CD4-positive, alpha-beta T cell (primary cell): ENCODE measurements around the gene EPHB1. TPM values are rescaled to one million over a fixed set of nuclear protein-coding genes. Genes with fewer than 3 reads are reported as not detected.

ENCODE experiments used
- ATAC-seq: fragments of 200-7000 bp; cut with Tn5 transposase; one replicate; pipeline ENCODE4 v1.10.0; 2022; ENCODE audit warnings: mild to moderate bottlenecking; ENCODE audit not compliant: poor library complexity
- CTCF ChIA-PET: fragments of 350-600 bp; sonication (Branson Sonifier 250); formaldehyde crosslinking; loops from one replicate; lab custom pipeline; 2021; ENCODE audit warnings: antibody characterized with exemption, inconsistent platforms; lab: Charles Lee
- POLR2A ChIA-PET: fragments of 350-600 bp; sonication (Branson Sonifier 250); formaldehyde crosslinking; loops from one replicate; lab custom pipeline; 2021; ENCODE audit warnings: antibody characterized with exemption, inconsistent platforms; lab: Charles Lee
- DNase-seq, 14 experiments: peaks; one replicate each; pipeline ENCODE4 v3.0.0-alpha.2; 2013 to 2020; ENCODE audit warnings: mixed read lengths in 2 of 14
- H3K27ac ChIP-seq, 2 donors: one replicate each; pipeline versions ENCODE4 v1.5.1 to v1.7.0; 2013; ENCODE audit warnings: low read length in 2 of 2, low read depth in 1 of 2, mild to moderate bottlenecking in 1 of 2
- H3K27me3 ChIP-seq, 2 experiments: 1 replicate in 1 of 2; 2 replicates in 1 of 2; pipeline versions ENCODE4 v1.6.1 to v1.7.0; 2013; ENCODE audit warnings: low read length in 2 of 2, control low read depth in 1 of 2, mild to moderate bottlenecking in 1 of 2, moderate library complexity in 1 of 2; ENCODE audit not compliant: insufficient read depth in 2 of 2, control insufficient read depth in 1 of 2
- H3K36me3 ChIP-seq: one replicate; pipeline ENCODE4 v1.6.1; 2013; ENCODE audit warnings: low read length, control low read depth; ENCODE audit not compliant: insufficient read depth
- H3K4me1 ChIP-seq: one replicate; pipeline ENCODE4 v1.6.1; 2013; ENCODE audit warnings: low read length, control low read depth; ENCODE audit not compliant: insufficient read depth
- H3K4me3 ChIP-seq: one replicate; pipeline ENCODE4 v1.5.1; 2013; ENCODE audit warnings: mild to moderate bottlenecking, low read length, moderate library complexity
- H3K9me3 ChIP-seq, 2 experiments: 1 replicate in 1 of 2; 2 replicates in 1 of 2; pipeline versions ENCODE4 v1.6.1 to v1.7.0; 2013; ENCODE audit warnings: low read length in 2 of 2, mild to moderate bottlenecking in 2 of 2, control low read depth in 1 of 2, moderate library complexity in 1 of 2; ENCODE audit not compliant: control insufficient read depth in 1 of 2, insufficient read depth in 1 of 2
- H3K27ac Mint-ChIP-seq: one replicate; pipeline ENCODE4 v1.8.0; 2020; ENCODE audit warnings: mixed read lengths
- H3K27me3 Mint-ChIP-seq: one replicate; pipeline ENCODE4 v1.8.0; 2021; ENCODE audit warnings: mixed read lengths
- H3K36me3 Mint-ChIP-seq: one replicate; pipeline ENCODE4 v1.8.0; 2021; ENCODE audit warnings: low read depth, mixed read lengths
- H3K4me1 Mint-ChIP-seq: one replicate; pipeline ENCODE4 v1.8.0; 2021; ENCODE audit warnings: low read depth, mixed read lengths
- H3K4me3 Mint-ChIP-seq: one replicate; pipeline ENCODE4 v1.8.0; 2020; ENCODE audit warnings: mild to moderate bottlenecking, mixed read lengths
- H3K9me3 Mint-ChIP-seq: one replicate; pipeline ENCODE4 v1.8.0; 2020; ENCODE audit warnings: mixed read lengths
- intact Hi-C, 2 experiments: fragments of 100-400 bp; cut with DNase I in 1 of 2; cut with micrococcal nuclease in 1 of 2; formaldehyde crosslinking; loops; one replicate each; pipeline versions ENCODE4 v1.15.1 to v1.9.0; 2023 to 2025; cut with DNase I, micrococcal nuclease
- total RNA-seq, 174 experiments: library from RNA in 2 of 174; stranded (reverse) in 2 of 174; gene quantifications; one replicate each; pipeline ENCODE4 v1.2.3 and lab custom pipeline; 2021 to 2026
- TF ChIP-seq, protein P1 (sequence below): fragments of 200-600 bp; IDR thresholded peaks from one replicate; pipeline ENCODE4 v1.8.0; 2022; ENCODE audit warnings: antibody characterized with exemption, mild to moderate bottlenecking

The EPHB1 gene
- total RNA-seq, 2 experiments from 2014 or later, result 0.08 to 0.49 TPM

DNA sequence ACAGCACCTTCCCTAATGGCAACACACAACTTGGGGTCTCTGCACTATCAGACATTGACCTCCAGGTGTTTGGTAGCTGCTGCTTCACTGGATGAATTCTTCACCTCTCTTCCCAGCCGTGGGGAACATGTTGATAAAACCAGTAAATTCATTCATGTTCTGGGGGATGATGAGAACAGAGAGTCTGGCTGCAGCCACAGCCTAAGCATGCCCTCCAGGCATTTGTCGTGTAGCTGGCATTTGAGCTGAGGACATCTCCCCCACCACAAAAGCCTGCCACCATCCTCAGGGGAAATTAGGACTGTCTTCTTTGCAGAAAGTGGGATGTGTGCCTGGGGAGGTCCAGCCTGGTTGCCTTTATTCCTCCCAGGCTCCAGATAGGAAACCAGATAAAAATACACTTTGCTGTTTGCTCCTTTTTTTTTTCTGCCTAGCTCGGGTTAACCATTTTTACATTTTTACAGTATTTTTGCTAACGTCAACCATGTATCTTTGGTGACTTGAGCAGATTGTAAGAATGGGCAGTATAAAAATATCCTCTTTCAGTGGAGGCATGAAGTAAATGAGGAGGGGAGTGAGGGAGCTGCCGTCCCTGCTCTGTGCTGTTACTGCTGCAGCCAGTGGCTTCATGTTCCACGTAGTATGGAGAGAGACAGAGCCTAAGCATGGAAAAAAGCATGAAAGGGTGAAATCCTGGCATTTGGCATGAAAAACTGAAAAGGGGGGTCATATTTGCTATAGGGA lies 444.0 kb downstream of the EPHB1 start:
- CTCF ChIA-PET, result no interaction called here
- Mint-ChIP-seq H3K9me3 (peaks cover 2% of the 10 kb centered on the region), H3K27me3 (no peaks in the 10 kb centered on the region), H3K36me3 (no peaks in the 10 kb centered on the region), H3K4me1 (no peaks in the 10 kb centered on the region), H3K27ac (no peak overlapping the region), H3K4me3 (no peak overlapping the region)
- Histone ChIP-seq H3K36me3 (no peaks in the 10 kb centered on the region), H3K27ac (no peak overlapping the region), H3K4me1 (no peaks in the 10 kb centered on the region), H3K27me3 (no peaks in the 10 kb centered on the region), H3K4me3 (no peak overlapping the region), H3K9me3 (peaks cover 0 to 12% of the 10 kb centered on the region in 2 experiments)
- DNase-seq (no peak), ATAC-seq (no peak)
- POLR2A ChIA-PET, result no interaction called here
- TF ChIP-seq, protein P1, sequence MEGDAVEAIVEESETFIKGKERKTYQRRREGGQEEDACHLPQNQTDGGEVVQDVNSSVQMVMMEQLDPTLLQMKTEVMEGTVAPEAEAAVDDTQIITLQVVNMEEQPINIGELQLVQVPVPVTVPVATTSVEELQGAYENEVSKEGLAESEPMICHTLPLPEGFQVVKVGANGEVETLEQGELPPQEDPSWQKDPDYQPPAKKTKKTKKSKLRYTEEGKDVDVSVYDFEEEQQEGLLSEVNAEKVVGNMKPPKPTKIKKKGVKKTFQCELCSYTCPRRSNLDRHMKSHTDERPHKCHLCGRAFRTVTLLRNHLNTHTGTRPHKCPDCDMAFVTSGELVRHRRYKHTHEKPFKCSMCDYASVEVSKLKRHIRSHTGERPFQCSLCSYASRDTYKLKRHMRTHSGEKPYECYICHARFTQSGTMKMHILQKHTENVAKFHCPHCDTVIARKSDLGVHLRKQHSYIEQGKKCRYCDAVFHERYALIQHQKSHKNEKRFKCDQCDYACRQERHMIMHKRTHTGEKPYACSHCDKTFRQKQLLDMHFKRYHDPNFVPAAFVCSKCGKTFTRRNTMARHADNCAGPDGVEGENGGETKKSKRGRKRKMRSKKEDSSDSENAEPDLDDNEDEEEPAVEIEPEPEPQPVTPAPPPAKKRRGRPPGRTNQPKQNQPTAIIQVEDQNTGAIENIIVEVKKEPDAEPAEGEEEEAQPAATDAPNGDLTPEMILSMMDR, result no peak
- intact Hi-C loops, result no loop called here

DNA sequence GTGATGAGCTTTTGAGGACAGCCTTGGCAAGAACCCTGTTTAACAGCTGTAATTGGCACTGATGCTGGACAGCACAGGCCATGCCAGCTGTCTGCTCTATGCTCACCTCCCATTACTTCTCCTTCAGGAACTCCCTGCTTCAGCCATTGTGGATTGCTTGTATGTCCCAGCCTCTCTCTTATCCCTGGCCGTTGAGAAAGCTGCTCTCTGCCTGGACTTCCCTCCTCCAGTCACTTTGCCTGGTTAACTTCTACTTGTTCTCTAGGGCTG lies 444.5 kb downstream of the EPHB1 start:
- Mint-ChIP-seq H3K4me3 (no peak overlapping the region), H3K27me3 (no peaks in the 10 kb centered on the region), H3K27ac (no peak overlapping the region), H3K9me3 (peaks cover 2% of the 10 kb centered on the region), H3K4me1 (no peaks in the 10 kb centered on the region), H3K36me3 (no peaks in the 10 kb centered on the region)
- Histone ChIP-seq H3K4me3 (no peak overlapping the region), H3K4me1 (no peaks in the 10 kb centered on the region), H3K27me3 (no peaks in the 10 kb centered on the region), H3K9me3 (peaks cover 0 to 12% of the 10 kb centered on the region in 2 experiments), H3K36me3 (no peaks in the 10 kb centered on the region), H3K27ac (no peak overlapping the region)
- ChIA-PET POLR2A (no interaction called here), CTCF (no interaction called here)
- no peak for DNase-seq
- TF ChIP-seq, protein P1, result no peak
- no peak for ATAC-seq
- intact Hi-C loops, result no loop called here

GRCh38 chr3:135240426-135240825 lies 445.4 kb downstream of the EPHB1 start:
- H3K4me1 Mint-ChIP-seq, result no peaks in the 10 kb centered on the region
- ChIA-PET POLR2A (no interaction called here), CTCF (no interaction called here)
- H3K36me3 ChIP-seq, result no peaks in the 10 kb centered on the region
- H3K36me3 Mint-ChIP-seq, result no peaks in the 10 kb centered on the region
- no peaks in the 10 kb centered on the region for H3K27me3 Mint-ChIP-seq
- peaks cover 0 to 12% of the 10 kb centered on the region in 2 experiments for H3K9me3 ChIP-seq
- no peak overlapping the region for H3K4me3 Mint-ChIP-seq
- no peak overlapping the region for H3K4me3 ChIP-seq
- H3K27ac ChIP-seq, result no peak overlapping the region
- TF ChIP-seq, protein P1, result no peak
- intact Hi-C loops, result no loop called here
- DNase-seq (no peak), ATAC-seq (no peak)
- H3K9me3 Mint-ChIP-seq, result peaks cover 2% of the 10 kb centered on the region
- no peaks in the 10 kb centered on the region for H3K27me3 ChIP-seq
- no peaks in the 10 kb centered on the region for H3K4me1 ChIP-seq
- no peak overlapping the region for H3K27ac Mint-ChIP-seq
